ENCODE data around the gene TACR1.
"Not testable (repeated sequence)": the region's sequence is repeated elsewhere in the genome, so short reads cannot be mapped to it uniquely, and the experiment has no call there.

Gene TACR1

GRCh38 chr2:75194184-75194868 lies 5.0 kb downstream of the TACR1 start:
- DNase-seq: no peak

DNA sequence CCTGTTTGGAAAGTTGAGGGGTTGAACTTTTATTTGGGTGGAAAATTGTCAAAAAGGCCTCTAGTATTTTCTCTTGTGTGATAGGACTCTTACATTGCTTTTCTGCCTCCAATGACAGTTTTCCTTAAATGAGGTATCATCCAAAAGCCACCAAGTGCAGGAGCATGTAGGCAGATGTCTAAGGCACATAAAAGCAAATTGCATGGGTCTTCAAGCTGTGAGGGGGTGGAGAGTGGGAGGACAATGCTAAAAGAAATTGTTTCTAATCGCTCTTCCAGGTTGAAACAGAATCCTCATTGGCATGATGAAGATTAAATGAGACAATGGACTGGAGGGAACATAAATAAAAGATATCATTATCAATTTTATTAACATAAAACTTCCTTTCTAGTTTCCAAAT lies 6.8 kb downstream of the TACR1 start:
- no peak for DNase-seq

GRCh38 chr2:75190271-75190990 lies 8.9 kb downstream of the TACR1 start:
- DNase-seq: no peak

- DNase-seq: no peak
These were observed 12.5 kb downstream of the TACR1 start for GRCh38 chr2:75186821-75187220.

DNA sequence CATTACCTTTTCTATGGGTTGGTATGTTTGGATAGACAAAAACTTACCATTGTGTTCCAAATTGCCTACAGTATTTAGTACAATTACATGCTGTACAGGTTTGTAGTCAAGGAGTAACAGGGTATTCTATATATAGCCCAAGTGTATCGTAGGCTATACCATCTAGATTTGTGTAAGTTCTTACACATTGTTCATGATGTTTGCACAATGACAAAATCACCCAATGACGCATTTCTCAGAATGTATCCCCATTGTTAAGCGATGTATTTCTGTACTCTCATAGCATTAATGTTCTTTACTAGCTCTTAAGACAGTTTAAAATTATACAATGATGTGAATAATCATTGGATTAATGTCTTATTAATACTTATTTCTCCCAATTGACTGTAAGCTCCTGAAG lies 16.7 kb downstream of the TACR1 start:
- no peak for DNase-seq

DNA sequence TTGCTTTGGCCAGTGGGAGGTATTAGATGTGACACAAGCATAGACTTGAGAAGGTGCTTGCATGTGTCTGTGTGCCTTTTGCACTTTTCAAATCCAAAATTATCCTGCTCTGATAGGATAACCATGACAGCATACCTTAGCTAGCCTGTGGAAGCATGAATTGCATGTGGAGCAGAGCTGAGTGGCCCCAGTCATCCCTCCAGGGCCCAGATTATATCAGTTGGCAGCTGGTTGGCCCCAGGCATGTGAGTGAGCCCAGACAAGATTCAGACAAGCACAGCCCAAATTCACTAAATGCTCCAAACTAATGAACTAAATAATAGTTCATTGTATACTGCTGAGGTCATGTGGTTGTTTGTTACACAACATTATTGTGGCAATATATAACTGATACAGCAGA lies 18.8 kb downstream of the TACR1 start:
- no peak for DNase-seq

DNA sequence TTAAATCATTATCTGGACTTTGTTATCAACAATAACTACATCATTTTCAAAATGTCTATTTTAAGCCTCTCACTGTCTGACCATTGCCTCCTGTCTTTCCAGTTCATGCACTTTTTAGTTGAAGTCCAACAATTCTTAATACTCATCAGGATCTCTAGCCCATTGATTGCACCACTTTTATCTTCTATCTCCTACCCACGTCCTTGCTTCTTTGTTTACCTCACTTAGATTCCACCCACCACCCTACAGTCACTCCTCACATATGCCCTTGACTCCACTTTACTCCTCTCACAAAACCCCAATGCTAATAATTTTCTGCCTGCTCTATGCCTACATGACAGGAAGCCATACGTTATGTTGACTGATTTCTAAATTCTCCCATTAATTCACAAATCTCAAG lies 21.9 kb downstream of the TACR1 start:
- no peak for DNase-seq

GRCh38 chr2:75175456-75175855 lies 23.9 kb downstream of the TACR1 start:
- DNase-seq: no peak

DNA sequence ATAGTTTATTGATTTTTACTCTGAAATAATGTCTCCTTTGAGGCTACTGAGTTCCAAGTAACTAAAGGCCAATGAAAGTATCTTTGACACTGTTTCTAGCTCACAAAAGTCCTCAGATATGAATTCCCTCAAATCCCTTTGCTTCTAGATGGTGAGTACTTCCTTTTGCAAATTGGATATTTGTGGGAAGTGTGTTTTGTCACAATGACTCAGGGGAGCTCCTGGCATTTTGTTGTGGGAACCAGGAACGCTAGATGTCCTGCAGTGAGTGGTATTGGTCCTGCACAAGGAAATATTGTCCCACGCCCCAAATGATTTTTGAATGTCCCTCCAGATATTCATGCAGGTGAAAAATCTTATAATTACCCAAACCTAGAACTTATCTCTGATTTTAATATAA lies 24.3 kb downstream of the TACR1 start:
- DNase-seq: no peak

GRCh38 chr2:75174519-75174918 lies 24.8 kb downstream of the TACR1 start:
- DNase-seq: no peak

DNA sequence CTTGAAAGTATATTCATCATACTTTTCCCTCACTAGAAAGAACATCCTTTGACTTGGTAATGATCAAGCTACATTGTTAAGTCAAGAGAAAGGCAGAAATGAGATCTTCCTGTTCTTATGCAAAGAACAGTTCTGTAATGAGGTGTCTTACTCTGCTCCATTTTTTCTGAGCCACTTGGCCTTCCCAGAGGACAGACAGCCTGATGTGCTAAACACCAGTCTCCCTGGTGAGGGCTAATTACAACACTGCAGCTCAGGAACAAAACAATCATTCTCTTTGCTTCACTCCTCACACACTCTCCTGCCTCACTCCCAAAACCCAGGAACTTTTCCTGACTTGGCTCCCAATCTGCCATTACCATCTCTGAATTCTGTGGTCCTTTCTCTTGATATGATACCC lies 25.6 kb downstream of the TACR1 start:
- no peak for DNase-seq

DNA sequence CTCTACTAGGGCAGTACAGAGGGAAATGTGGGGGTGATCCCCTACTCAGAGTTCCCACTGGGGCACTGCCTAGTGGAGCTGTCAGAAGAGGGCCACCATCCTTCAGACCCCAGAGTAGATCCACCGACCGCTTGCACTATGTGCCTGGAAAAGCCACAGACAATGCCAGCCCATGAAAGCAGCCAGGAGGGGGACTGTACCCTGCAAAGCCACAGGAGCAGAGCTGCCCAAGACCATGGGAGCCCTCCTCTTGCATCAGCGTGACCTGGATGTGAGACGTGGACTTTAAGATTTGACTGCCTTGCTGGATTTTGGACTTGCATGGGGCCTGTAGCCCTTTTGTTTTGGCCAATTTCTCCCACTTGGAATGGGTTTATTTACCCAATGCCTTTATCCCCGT lies 27.9 kb downstream of the TACR1 start:
- not testable (repeated sequence) for DNase-seq

DNA sequence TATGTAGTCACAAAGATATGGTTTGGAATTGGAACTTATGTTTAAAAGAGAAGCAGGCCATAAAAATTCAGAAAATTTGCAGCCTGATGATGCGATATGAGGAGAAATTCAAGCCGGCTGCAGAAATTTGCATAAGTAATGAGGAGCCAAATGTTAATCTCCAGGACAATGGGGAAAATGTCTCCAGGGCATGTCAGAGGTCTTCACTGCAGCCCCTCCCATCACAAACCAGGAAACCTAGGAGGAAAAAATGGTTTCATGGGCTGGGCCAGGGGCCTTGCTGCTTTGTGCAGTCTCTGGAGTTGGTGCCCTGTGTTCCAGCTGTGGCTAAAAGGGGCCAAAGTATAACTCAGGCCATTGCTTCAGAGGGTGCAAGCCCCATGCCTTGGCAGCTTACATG lies 28.4 kb downstream of the TACR1 start:
- no peak for DNase-seq

GRCh38 chr2:75168186-75168585 lies 31.1 kb downstream of the TACR1 start:
- DNase-seq: no peak

- no peak for DNase-seq
These were observed 32.8 kb downstream of the TACR1 start for GRCh38 chr2:75166491-75166890.

- peak in 1 of 5 experiments; percentile 16 for DNase-seq
These were observed 36.4 kb downstream of the TACR1 start for GRCh38 chr2:75162897-75163296.

DNA sequence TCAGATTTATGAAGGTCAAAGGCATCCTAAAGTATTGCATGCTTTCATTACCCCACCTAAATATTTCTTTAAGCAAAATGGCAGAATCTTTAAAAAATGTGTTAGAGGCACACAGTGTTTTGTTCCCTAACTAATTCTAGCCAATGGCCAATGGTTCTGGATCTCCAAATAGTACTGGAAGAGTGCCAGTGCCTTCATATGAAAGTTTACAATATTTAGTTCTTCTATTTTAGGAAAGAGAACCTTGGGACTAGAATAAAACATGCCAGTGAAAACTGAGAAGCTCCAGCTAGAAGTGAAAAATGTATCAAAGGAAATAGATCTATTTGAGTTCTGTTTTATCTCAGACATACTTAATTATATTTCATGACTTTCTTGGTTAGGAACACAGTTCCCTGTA lies 37.1 kb downstream of the TACR1 start:
- DNase-seq: no peak

DNA sequence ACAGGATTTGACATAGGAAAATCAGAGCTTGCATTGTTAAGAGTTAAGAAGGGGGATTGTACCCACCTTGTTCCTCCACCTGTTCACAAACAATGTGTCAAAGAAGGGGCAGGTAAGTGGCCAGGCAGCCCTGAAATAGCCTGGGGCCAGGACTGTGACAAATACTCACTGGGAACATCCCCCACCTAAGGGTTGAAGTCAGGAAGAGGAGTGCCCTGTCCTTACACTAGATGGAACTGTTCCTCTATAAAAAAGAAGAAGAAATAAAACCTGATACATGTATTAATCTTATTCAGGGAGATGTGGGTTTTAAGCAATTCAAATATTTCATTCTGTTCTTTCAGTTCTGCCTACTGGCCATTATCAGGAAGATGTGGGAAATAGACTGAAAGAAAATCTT lies 41.9 kb downstream of the TACR1 start:
- no peak for DNase-seq

DNA sequence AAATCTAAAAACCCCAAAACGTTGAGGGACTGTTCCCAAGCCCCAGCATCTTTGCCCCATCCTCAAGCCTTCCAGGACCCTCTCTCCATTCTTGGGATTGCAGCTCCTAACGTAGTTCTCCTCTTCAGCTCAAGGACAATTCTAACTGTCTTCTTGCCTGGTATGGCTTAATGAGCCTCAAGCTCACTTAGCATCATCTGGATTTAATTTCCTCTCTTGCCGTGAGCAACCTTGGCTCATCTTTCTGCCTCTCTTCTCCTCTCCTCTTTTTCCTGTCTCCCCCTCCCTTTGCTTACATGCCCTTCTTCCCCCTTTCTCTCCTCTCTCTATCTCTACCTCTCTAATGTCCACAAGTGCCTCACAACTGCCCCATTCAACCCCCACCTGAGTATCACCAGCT lies 44.2 kb downstream of the TACR1 start:
- no peak for DNase-seq

DNA sequence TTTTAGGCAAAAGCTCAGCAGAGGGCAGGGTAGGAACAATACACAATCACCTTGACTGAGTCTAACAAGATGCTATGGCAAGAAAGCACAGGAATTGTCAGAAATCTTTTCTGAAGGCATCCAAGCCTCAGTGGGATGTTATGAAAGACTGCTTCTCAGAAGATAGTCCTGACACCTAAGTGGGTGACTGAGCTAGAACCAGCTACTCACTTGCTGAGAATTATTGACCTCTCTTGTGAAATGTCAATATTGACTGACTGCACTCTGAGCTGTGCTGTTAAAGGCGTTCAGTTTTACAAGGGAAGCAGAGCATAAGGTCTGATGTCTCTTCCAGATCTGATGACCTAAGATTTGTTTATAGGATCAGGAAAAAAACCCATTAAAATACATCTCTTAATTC lies 46.1 kb downstream of the TACR1 start:
- DNase-seq: no peak

DNA sequence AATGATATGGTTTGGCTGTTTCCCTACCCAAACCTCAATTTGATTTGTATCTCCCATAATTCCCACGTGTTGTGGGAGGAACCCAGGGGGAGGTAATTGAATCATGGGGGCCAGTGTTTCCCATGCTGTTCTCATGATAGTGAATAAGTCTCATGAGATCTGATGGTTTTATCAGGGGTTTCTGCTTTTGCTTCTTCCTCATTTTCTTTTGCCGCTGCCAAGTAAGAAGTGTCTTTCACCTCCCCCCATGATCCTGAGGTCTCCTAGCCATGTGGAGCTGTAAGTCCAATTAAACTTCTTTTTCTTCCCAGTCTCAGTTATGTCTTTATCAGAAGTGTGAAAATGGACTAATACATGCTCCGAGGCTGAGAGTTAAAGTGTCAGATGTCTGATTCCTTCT lies 47.1 kb downstream of the TACR1 start:
- DNase-seq: not testable (repeated sequence)

GRCh38 chr2:75147884-75148283 lies 51.4 kb downstream of the TACR1 start:
- not testable (repeated sequence) for DNase-seq

DNA sequence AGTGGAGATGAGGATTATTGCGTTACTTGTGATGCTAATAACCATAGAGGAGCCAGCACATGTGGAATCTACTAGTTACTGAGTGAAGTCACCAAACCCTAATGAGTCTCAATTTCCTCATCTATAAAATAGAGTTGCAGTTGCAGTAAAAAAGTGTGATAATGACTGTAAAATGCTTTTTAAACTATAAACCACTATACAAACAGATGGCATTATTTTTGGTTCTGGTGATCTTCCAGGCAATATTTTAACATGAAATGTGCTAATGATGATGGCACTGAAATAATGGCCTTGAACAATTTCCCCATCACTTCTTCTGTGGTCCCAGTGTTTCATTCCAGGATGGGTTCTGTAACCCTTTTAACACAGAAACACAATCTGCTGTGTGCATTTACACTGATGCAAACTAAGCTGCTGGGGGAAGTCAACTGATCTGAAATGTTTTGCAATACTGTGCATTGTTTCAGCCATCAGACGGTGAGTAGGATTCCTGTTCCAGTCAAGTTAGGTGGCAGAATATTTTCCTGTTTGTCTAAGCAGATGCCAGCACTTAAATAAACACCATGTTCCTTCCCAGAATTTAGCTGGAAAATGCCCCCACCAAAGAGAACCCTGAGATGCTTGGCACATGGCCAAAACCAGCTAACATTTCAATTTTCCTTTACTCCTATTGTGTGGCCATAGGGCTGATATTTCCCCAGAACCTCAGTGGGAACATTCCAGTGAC lies 52.6 kb downstream of the TACR1 start:
- DNase-seq: no peak

GRCh38 chr2:75146221-75146605 lies 53.1 kb downstream of the TACR1 start:
- DNase-seq: not testable (repeated sequence)
